Glutamatergic neuron (in vitro differentiated cells): Measurements from ENCODE around the gene VAPA. TPM values are rescaled to one million over a fixed set of nuclear protein-coding genes. Genes with fewer than 3 reads are reported as not detected.

Source experiments
- DNase-seq: peaks from one replicate; pipeline ENCODE4 v3.0.0; 2022
- H3K27ac Mint-ChIP-seq: one replicate; pipeline ENCODE4 v1.8.0; 2020; ENCODE audit warnings: mild to moderate bottlenecking, mixed read lengths, inconsistent platforms; ENCODE audit not compliant: unreplicated experiment
- H3K27me3 Mint-ChIP-seq: one replicate; pipeline ENCODE4 v1.8.0; 2020; ENCODE audit warnings: mild to moderate bottlenecking, moderate library complexity, mixed read lengths, inconsistent platforms; ENCODE audit not compliant: unreplicated experiment
- H3K36me3 Mint-ChIP-seq: one replicate; pipeline ENCODE4 v1.8.0; 2020; ENCODE audit warnings: mild to moderate bottlenecking, mixed read lengths, inconsistent platforms; ENCODE audit not compliant: unreplicated experiment
- H3K4me1 Mint-ChIP-seq: one replicate; pipeline ENCODE4 v1.8.0; 2020; ENCODE audit warnings: mild to moderate bottlenecking, low read depth, mixed read lengths, inconsistent platforms; ENCODE audit not compliant: unreplicated experiment
- H3K4me3 Mint-ChIP-seq: one replicate; pipeline ENCODE4 v1.8.0; 2020; ENCODE audit warnings: mild to moderate bottlenecking, mixed read lengths, inconsistent platforms; ENCODE audit not compliant: unreplicated experiment
- H3K9me3 Mint-ChIP-seq: one replicate; pipeline ENCODE4 v1.8.0; 2020; ENCODE audit warnings: mild to moderate bottlenecking, moderate library complexity, mixed read lengths, inconsistent platforms; ENCODE audit not compliant: unreplicated experiment
- CTCF ChIP-seq: fragments of 200-600 bp; sonication (generic); IDR thresholded peaks from one replicate; pipeline ENCODE4 v1.5.0; 2021; ENCODE audit not compliant: partially characterized antibody, unreplicated experiment
- total RNA-seq: library from RNA; stranded (reverse); fragmentation: NEBNext Ultra II Directional; extraction: Animal tissue kit (Norgen Biotek cat#: 25700); gene quantifications from one replicate; pipeline ENCODE4 v1.2.1, GENCODE V29; 2021; ENCODE audit not compliant: unreplicated experiment

Gene VAPA
- total RNA-seq, 1 donor from 2014 or later, result 187 TPM

- H3K9me3 Mint-ChIP-seq, result peaks cover 2% of the 10 kb centered on the region
- no peak for TF ChIP-seq CTCF
- no peaks in the 10 kb centered on the region for H3K36me3 Mint-ChIP-seq
- peaks cover 2% of the 10 kb centered on the region for H3K27me3 Mint-ChIP-seq
- no peak overlapping the region for H3K27ac Mint-ChIP-seq
- peaks cover 26% of the 10 kb centered on the region for H3K4me1 Mint-ChIP-seq
- H3K4me3 Mint-ChIP-seq, result no peak overlapping the region
- DNase-seq, result no peak
Observed at GRCh38 chr18:9930299-9930884, 16.6 kb downstream of the VAPA start.

- Mint-ChIP-seq H3K36me3 (no peaks in the 10 kb centered on the region), H3K27ac (no peak overlapping the region), H3K4me3 (no peak overlapping the region), H3K27me3 (peaks cover 2% of the 10 kb centered on the region), H3K4me1 (peaks cover 24% of the 10 kb centered on the region), H3K9me3 (peaks cover 2% of the 10 kb centered on the region)
- DNase-seq, result no peak
- TF ChIP-seq CTCF, result no peak
Observed at GRCh38 chr18:9931146-9931545, 17.3 kb downstream of the VAPA start.

DNA sequence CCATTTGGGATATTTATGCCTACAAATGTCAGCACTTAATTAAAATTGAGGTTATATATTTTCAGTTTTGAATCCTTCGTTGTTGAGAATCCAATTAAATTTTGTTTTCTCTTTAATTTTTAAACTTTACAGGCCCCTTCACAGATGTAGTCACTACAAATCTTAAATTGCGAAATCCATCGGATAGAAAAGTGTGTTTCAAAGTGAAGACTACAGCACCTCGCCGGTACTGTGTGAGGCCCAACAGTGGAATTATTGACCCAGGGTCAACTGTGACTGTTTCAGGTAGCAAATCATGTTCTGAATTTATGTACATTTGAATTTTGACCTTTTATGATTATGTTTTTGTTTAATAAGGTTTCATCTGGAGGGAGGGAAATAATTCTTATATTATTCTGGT, 17.9 kb downstream of the VAPA start:
- Mint-ChIP-seq H3K9me3 (peaks cover 2% of the 10 kb centered on the region), H3K36me3 (no peaks in the 10 kb centered on the region), H3K27me3 (peaks cover 2% of the 10 kb centered on the region), H3K4me3 (no peak overlapping the region), H3K27ac (no peak overlapping the region), H3K4me1 (peaks cover 24% of the 10 kb centered on the region)
- no peak for TF ChIP-seq CTCF
- no peak for DNase-seq

GRCh38 chr18:9933865-9934264, 20.0 kb downstream of the VAPA start:
- Mint-ChIP-seq H3K4me1 (peaks cover 19% of the 10 kb centered on the region), H3K4me3 (no peak overlapping the region)

More at GRCh38 chr18:9933865-9934264, 20.0 kb downstream of the VAPA start:
- Mint-ChIP-seq H3K27ac (no peak overlapping the region), H3K27me3 (peaks cover 2% of the 10 kb centered on the region), H3K9me3 (peaks cover 2% of the 10 kb centered on the region), H3K36me3 (no peaks in the 10 kb centered on the region)
- no peak for TF ChIP-seq CTCF
- DNase-seq, result no peak
